HUES6 (cell line): ENCODE measurements around the gene NEURL2.
"Not testable (repeated sequence)": the region's sequence is repeated elsewhere in the genome, so short reads cannot be mapped to it uniquely, and the experiment has no call there.

Experiments
- H3K27ac ChIP-seq: 2 replicates; pipeline ENCODE4 v1.7.0; 2013; ENCODE audit warnings: low read depth, mild to moderate bottlenecking, low read length, inconsistent platforms
- H3K27me3 ChIP-seq: 2 replicates; pipeline ENCODE4 v1.6.1; 2013; ENCODE audit warnings: low read length; ENCODE audit not compliant: control insufficient read depth, insufficient read depth
- H3K36me3 ChIP-seq: 2 replicates; pipeline ENCODE4 v1.6.1; 2013; ENCODE audit warnings: low read length; ENCODE audit not compliant: control insufficient read depth, insufficient read depth
- H3K4me1 ChIP-seq: 2 replicates; pipeline ENCODE4 v1.6.1; 2013; ENCODE audit warnings: low read length; ENCODE audit not compliant: control insufficient read depth, insufficient read depth
- H3K4me3 ChIP-seq: 2 replicates; pipeline ENCODE4 v1.5.1; 2013; ENCODE audit warnings: low read depth, low read length
- H3K9ac ChIP-seq: one replicate; pipeline ENCODE4 v1.6.1; 2013; ENCODE audit warnings: mild to moderate bottlenecking, low read length
- H3K9me3 ChIP-seq: 2 replicates; pipeline ENCODE4 v1.6.1; 2013; ENCODE audit warnings: low read depth, low read length; ENCODE audit not compliant: control insufficient read depth, insufficient read depth

NEURL2 gene

GRCh38 chr20:45931680-45932079 is 40.7 kb upstream of the NEURL2 start:
- not testable (repeated sequence) for H3K9me3 ChIP-seq

GRCh38 chr20:45927071-45927878 is 36.3 kb upstream of the NEURL2 start:
- no peak overlapping the region for H3K27ac ChIP-seq

More at GRCh38 chr20:45931680-45932079, 40.7 kb upstream of the NEURL2 start:
- H3K4me3 ChIP-seq, H3K4me1 ChIP-seq, H3K36me3 ChIP-seq, H3K27me3 ChIP-seq, H3K9ac ChIP-seq, H3K27ac ChIP-seq: not testable (repeated sequence)

GRCh38 chr20:45926731-45927070 is 35.7 kb upstream of the NEURL2 start:
- no peaks in the 10 kb centered on the region for H3K27me3 ChIP-seq
- no peak overlapping the region for H3K27ac ChIP-seq
- no peaks in the 10 kb centered on the region for H3K9me3 ChIP-seq
- no peaks in the 10 kb centered on the region for H3K36me3 ChIP-seq
- H3K4me3 ChIP-seq, result no peak overlapping the region
- H3K4me1 ChIP-seq, result 0 out of 2 replicates have a peak, but pooled peaks cover 3% of the 10 kb centered on the region
- H3K9ac ChIP-seq, result no peak overlapping the region

More at GRCh38 chr20:45927071-45927878, 36.3 kb upstream of the NEURL2 start:
- Histone ChIP-seq H3K4me3 (no peak overlapping the region), H3K36me3 (no peaks in the 10 kb centered on the region), H3K9me3 (no peaks in the 10 kb centered on the region), H3K9ac (no peak overlapping the region), H3K27me3 (no peaks in the 10 kb centered on the region), H3K4me1 (0 out of 2 replicates have a peak, but pooled peaks cover 3% of the 10 kb centered on the region)

GRCh38 chr20:45925821-45926506 is 35.0 kb upstream of the NEURL2 start:
- H3K27me3 ChIP-seq, result no peaks in the 10 kb centered on the region
- H3K4me1 ChIP-seq, result 0 out of 2 replicates have a peak, but pooled peaks cover 3% of the 10 kb centered on the region
- no peak overlapping the region for H3K9ac ChIP-seq
- no peaks in the 10 kb centered on the region for H3K9me3 ChIP-seq
- no peak overlapping the region for H3K4me3 ChIP-seq
- H3K36me3 ChIP-seq, result no peaks in the 10 kb centered on the region
- H3K27ac ChIP-seq, result no peak overlapping the region

- Histone ChIP-seq H3K4me3 (no peak overlapping the region), H3K4me1 (0 out of 2 replicates have a peak, but pooled peaks cover 3% of the 10 kb centered on the region), H3K9me3 (no peaks in the 10 kb centered on the region), H3K27ac (no peak overlapping the region), H3K9ac (no peak overlapping the region), H3K27me3 (no peaks in the 10 kb centered on the region), H3K36me3 (no peaks in the 10 kb centered on the region)
Measured at GRCh38 chr20:45924391-45925261, 33.6 kb upstream of the NEURL2 start.

- Histone ChIP-seq H3K4me1 (0 out of 2 replicates have a peak, but pooled peaks cover 3% of the 10 kb centered on the region), H3K4me3 (no peak overlapping the region), H3K9me3 (no peaks in the 10 kb centered on the region), H3K36me3 (no peaks in the 10 kb centered on the region), H3K27ac (no peak overlapping the region), H3K9ac (no peak overlapping the region), H3K27me3 (no peaks in the 10 kb centered on the region)
Measured at GRCh38 chr20:45921337-45922189, 30.6 kb upstream of the NEURL2 start.

- no peaks in the 10 kb centered on the region for H3K36me3 ChIP-seq
- no peaks in the 10 kb centered on the region for H3K9me3 ChIP-seq
- H3K4me1 ChIP-seq, result no peaks in the 10 kb centered on the region
- H3K27me3 ChIP-seq, result no peaks in the 10 kb centered on the region
- H3K9ac ChIP-seq, result no peak overlapping the region
- H3K4me3 ChIP-seq, result no peak overlapping the region
- no peak overlapping the region for H3K27ac ChIP-seq
Measured at GRCh38 chr20:45920462-45921336, 29.7 kb upstream of the NEURL2 start.

- H3K4me1 ChIP-seq, result no peaks in the 10 kb centered on the region
- no peaks in the 10 kb centered on the region for H3K36me3 ChIP-seq
- H3K9me3 ChIP-seq, result no peaks in the 10 kb centered on the region
- H3K9ac ChIP-seq, result no peak overlapping the region
- H3K4me3 ChIP-seq, result no peak overlapping the region
- H3K27ac ChIP-seq, result no peak overlapping the region
- no peaks in the 10 kb centered on the region for H3K27me3 ChIP-seq
Measured at GRCh38 chr20:45919542-45920399, 28.8 kb upstream of the NEURL2 start.

- Histone ChIP-seq H3K36me3 (no peaks in the 10 kb centered on the region), H3K9me3 (no peaks in the 10 kb centered on the region), H3K4me1 (no peaks in the 10 kb centered on the region), H3K27ac (no peak overlapping the region), H3K4me3 (no peak overlapping the region), H3K9ac (no peak overlapping the region), H3K27me3 (no peaks in the 10 kb centered on the region)
Measured at GRCh38 chr20:45918779-45919537, 27.9 kb upstream of the NEURL2 start.
